NCI-H1694 treated with DMSO at 0.1 percent for 48 hours (cell line): Measurements from ENCODE around the gene SNX25.

ENCODE experiments used
- DNase-seq: peaks from one replicate; lab custom pipeline; 2025; lab: John Stamatoyannopoulos, UW

Gene SNX25

GRCh38 chr4:185380320-185380719 lies 170.9 kb downstream of the SNX25 start:
- no peak for DNase-seq

- DNase-seq = no peak
Observed at GRCh38 chr4:185381288-185382196, 172.1 kb downstream of the SNX25 start.

GRCh38 chr4:185382754-185383153 lies 173.4 kb downstream of the SNX25 start:
- DNase-seq = no peak

- DNase-seq = no peak
Observed at GRCh38 chr4:185383451-185383850, 174.1 kb downstream of the SNX25 start.

GRCh38 chr4:185384061-185384460 lies 174.7 kb downstream of the SNX25 start:
- no peak for DNase-seq

- no peak for DNase-seq
Observed at GRCh38 chr4:185384930-185385331, 175.5 kb downstream of the SNX25 start.

- DNase-seq = no peak
Observed at GRCh38 chr4:185387957-185388356, 178.6 kb downstream of the SNX25 start.

- no peak for DNase-seq
Observed at GRCh38 chr4:185390941-185391340, 181.5 kb downstream of the SNX25 start.

- DNase-seq = no peak
Observed at GRCh38 chr4:185392156-185392555, 182.8 kb downstream of the SNX25 start.

GRCh38 chr4:185394568-185395237 lies 185.3 kb downstream of the SNX25 start:
- no peak for DNase-seq

- DNase-seq = peak; percentile 15
Observed at GRCh38 chr4:185395238-185395955, 186.0 kb downstream of the SNX25 start, which contains the start of gene LRP2BP. Gene LRP2BP (minus strand): TSS chr4:185395924. CDS start chr4:185378186, 17,738 bp downstream.

GRCh38 chr4:185395956-185396723 lies 186.7 kb downstream of the SNX25 start:
- peak; percentile 88 for DNase-seq

- no peak for DNase-seq
Observed at GRCh38 chr4:185396724-185397385, 187.5 kb downstream of the SNX25 start, which contains the start of gene ANKRD37. Gene ANKRD37 (plus strand): TSS chr4:185396841. CDS start chr4:185396924, 83 bp downstream.

- no peak for DNase-seq
Observed at GRCh38 chr4:185398618-185399017, 189.2 kb downstream of the SNX25 start.

- no peak for DNase-seq
Observed at GRCh38 chr4:185399466-185399865, 190.1 kb downstream of the SNX25 start.

GRCh38 chr4:185404031-185404430 lies 194.6 kb downstream of the SNX25 start:
- DNase-seq = peak; percentile 53

GRCh38 chr4:185405296-185405999 lies 196.1 kb downstream of the SNX25 start:
- DNase-seq = no peak

GRCh38 chr4:185408432-185408831 lies 199.0 kb downstream of the SNX25 start:
- no peak for DNase-seq

GRCh38 chr4:185411849-185412248 lies 202.5 kb downstream of the SNX25 start:
- DNase-seq = no peak

GRCh38 chr4:185412412-185412811 lies 203.0 kb downstream of the SNX25 start:
- DNase-seq = no peak
